Measurements from ENCODE around the gene ADM.

DNA sequence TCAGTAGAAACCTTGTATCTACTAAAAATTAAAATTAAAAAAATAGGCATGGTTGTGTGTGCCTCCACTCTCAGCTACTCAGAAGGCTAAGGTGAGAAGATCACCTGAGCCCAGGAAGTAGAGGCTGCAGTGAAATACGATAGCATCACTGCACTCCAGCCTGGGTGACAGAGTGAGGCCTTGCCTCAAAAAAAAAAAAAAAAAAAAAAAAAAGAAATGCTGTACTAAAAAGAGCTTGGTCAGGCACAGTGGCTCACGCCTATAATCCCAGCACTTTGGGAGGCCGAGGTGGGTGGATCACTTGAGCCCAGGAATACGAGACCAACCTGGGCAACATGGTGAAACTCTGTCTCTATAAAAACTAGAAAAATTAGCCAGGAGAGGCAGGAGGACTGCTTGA lies 47.4 kb upstream of the ADM start:
- TF ChIP-seq, protein P1, sequence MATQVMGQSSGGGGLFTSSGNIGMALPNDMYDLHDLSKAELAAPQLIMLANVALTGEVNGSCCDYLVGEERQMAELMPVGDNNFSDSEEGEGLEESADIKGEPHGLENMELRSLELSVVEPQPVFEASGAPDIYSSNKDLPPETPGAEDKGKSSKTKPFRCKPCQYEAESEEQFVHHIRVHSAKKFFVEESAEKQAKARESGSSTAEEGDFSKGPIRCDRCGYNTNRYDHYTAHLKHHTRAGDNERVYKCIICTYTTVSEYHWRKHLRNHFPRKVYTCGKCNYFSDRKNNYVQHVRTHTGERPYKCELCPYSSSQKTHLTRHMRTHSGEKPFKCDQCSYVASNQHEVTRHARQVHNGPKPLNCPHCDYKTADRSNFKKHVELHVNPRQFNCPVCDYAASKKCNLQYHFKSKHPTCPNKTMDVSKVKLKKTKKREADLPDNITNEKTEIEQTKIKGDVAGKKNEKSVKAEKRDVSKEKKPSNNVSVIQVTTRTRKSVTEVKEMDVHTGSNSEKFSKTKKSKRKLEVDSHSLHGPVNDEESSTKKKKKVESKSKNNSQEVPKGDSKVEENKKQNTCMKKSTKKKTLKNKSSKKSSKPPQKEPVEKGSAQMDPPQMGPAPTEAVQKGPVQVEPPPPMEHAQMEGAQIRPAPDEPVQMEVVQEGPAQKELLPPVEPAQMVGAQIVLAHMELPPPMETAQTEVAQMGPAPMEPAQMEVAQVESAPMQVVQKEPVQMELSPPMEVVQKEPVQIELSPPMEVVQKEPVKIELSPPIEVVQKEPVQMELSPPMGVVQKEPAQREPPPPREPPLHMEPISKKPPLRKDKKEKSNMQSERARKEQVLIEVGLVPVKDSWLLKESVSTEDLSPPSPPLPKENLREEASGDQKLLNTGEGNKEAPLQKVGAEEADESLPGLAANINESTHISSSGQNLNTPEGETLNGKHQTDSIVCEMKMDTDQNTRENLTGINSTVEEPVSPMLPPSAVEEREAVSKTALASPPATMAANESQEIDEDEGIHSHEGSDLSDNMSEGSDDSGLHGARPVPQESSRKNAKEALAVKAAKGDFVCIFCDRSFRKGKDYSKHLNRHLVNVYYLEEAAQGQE (IDR thresholded peaks at IDR 0.05; ENCODE audit: unreplicated experiment) = no peak
- TF ChIP-seq, protein P2, sequence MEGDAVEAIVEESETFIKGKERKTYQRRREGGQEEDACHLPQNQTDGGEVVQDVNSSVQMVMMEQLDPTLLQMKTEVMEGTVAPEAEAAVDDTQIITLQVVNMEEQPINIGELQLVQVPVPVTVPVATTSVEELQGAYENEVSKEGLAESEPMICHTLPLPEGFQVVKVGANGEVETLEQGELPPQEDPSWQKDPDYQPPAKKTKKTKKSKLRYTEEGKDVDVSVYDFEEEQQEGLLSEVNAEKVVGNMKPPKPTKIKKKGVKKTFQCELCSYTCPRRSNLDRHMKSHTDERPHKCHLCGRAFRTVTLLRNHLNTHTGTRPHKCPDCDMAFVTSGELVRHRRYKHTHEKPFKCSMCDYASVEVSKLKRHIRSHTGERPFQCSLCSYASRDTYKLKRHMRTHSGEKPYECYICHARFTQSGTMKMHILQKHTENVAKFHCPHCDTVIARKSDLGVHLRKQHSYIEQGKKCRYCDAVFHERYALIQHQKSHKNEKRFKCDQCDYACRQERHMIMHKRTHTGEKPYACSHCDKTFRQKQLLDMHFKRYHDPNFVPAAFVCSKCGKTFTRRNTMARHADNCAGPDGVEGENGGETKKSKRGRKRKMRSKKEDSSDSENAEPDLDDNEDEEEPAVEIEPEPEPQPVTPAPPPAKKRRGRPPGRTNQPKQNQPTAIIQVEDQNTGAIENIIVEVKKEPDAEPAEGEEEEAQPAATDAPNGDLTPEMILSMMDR (conservative IDR thresholded peaks at IDR 0.05; ENCODE audit: low read depth in 2 of 2) = no peak
- TF ChIP-seq CREB1 (CRISPR knock-in tag; IDR thresholded peaks at IDR 0.05; ENCODE audit: low read depth) (no peak), EZH2 (IDR thresholded peaks at IDR 0.05; ENCODE audit: low read depth, unreplicated experiment) (no peak), POLR2AphosphoS5 (IDR thresholded peaks at IDR 0.05; ENCODE audit: low read depth) (no peak), NANOG (IDR thresholded peaks at IDR 0.05; ENCODE audit: borderline replicate concordance) (no peak), ZNF331 (CRISPR knock-in tag; IDR thresholded peaks at IDR 0.05; ENCODE audit: low read depth) (no peak)
- TF ChIP-seq, protein P3, sequence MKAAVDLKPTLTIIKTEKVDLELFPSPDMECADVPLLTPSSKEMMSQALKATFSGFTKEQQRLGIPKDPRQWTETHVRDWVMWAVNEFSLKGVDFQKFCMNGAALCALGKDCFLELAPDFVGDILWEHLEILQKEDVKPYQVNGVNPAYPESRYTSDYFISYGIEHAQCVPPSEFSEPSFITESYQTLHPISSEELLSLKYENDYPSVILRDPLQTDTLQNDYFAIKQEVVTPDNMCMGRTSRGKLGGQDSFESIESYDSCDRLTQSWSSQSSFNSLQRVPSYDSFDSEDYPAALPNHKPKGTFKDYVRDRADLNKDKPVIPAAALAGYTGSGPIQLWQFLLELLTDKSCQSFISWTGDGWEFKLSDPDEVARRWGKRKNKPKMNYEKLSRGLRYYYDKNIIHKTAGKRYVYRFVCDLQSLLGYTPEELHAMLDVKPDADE (IDR thresholded peaks at IDR 0.05) = no peak
- TF ChIP-seq, protein P4, sequence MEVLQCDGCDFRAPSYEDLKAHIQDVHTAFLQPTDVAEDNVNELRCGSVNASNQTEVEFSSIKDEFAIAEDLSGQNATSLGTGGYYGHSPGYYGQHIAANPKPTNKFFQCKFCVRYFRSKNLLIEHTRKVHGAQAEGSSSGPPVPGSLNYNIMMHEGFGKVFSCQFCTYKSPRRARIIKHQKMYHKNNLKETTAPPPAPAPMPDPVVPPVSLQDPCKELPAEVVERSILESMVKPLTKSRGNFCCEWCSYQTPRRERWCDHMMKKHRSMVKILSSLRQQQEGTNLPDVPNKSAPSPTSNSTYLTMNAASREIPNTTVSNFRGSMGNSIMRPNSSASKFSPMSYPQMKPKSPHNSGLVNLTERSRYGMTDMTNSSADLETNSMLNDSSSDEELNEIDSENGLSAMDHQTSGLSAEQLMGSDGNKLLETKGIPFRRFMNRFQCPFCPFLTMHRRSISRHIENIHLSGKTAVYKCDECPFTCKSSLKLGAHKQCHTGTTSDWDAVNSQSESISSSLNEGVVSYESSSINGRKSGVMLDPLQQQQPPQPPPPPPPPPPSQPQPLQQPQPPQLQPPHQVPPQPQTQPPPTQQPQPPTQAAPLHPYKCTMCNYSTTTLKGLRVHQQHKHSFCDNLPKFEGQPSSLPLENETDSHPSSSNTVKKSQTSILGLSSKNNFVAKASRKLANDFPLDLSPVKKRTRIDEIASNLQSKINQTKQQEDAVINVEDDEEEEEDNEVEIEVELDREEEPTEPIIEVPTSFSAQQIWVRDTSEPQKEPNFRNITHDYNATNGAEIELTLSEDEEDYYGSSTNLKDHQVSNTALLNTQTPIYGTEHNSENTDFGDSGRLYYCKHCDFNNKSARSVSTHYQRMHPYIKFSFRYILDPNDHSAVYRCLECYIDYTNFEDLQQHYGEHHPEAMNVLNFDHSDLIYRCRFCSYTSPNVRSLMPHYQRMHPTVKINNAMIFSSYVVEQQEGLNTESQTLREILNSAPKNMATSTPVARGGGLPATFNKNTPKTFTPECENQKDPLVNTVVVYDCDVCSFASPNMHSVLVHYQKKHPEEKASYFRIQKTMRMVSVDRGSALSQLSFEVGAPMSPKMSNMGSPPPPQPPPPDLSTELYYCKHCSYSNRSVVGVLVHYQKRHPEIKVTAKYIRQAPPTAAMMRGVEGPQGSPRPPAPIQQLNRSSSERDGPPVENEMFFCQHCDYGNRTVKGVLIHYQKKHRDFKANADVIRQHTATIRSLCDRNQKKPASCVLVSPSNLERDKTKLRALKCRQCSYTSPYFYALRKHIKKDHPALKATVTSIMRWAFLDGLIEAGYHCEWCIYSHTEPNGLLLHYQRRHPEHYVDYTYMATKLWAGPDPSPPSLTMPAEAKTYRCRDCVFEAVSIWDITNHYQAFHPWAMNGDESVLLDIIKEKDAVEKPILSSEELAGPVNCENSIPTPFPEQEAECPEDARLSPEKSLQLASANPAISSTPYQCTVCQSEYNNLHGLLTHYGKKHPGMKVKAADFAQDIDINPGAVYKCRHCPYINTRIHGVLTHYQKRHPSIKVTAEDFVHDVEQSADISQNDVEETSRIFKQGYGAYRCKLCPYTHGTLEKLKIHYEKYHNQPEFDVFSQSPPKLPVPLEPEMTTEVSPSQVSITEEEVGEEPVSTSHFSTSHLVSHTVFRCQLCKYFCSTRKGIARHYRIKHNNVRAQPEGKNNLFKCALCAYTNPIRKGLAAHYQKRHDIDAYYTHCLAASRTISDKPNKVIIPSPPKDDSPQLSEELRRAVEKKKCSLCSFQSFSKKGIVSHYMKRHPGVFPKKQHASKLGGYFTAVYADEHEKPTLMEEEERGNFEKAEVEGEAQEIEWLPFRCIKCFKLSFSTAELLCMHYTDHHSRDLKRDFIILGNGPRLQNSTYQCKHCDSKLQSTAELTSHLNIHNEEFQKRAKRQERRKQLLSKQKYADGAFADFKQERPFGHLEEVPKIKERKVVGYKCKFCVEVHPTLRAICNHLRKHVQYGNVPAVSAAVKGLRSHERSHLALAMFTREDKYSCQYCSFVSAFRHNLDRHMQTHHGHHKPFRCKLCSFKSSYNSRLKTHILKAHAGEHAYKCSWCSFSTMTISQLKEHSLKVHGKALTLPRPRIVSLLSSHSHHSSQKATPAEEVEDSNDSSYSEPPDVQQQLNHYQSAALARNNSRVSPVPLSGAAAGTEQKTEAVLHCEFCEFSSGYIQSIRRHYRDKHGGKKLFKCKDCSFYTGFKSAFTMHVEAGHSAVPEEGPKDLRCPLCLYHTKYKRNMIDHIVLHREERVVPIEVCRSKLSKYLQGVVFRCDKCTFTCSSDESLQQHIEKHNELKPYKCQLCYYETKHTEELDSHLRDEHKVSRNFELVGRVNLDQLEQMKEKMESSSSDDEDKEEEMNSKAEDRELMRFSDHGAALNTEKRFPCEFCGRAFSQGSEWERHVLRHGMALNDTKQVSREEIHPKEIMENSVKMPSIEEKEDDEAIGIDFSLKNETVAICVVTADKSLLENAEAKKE (CRISPR knock-in tag; IDR thresholded peaks at IDR 0.05) = no peak
